Transverse colon (tissue), 4 donors: ENCODE measurements around the gene C2orf68. TPM values are rescaled to one million over a fixed set of nuclear protein-coding genes. Genes with fewer than 3 reads are reported as not detected.
A peak's percentile ranks its signal among the peaks of the same experiment; 100 is the strongest.
"Not testable (repeated sequence)": the region's sequence is repeated elsewhere in the genome, so short reads cannot be mapped to it uniquely, and the experiment has no call there.

ENCODE experiments used
- DNase-seq: peaks from one replicate; pipeline ENCODE4 v3.0.0-alpha.2; 2019
- H3K27ac ChIP-seq, 4 donors: fragments of 200-600 bp; sonication (generic); 2 replicates each; pipeline ENCODE4 v1.5.1; 2016 to 2018; ENCODE audit warnings: inconsistent platforms in 4 of 4
- H3K27me3 ChIP-seq: fragments of 200-600 bp; sonication (generic); 2 replicates; pipeline ENCODE4 v1.5.1; 2017; ENCODE audit warnings: inconsistent platforms
- H3K36me3 ChIP-seq, 4 donors: fragments of 200-600 bp; sonication (generic); 2 replicates each; pipeline ENCODE4 v1.5.1; 2017 to 2019; ENCODE audit warnings: inconsistent platforms in 4 of 4
- H3K4me1 ChIP-seq, 4 donors: fragments of 200-600 bp; sonication (generic); 2 replicates each; pipeline ENCODE4 v1.5.1; 2017 to 2020; ENCODE audit warnings: inconsistent platforms in 4 of 4
- H3K4me3 ChIP-seq, 4 donors: fragments of 200-600 bp; sonication (generic); 1 replicate in 1 of 4; 2 replicates in 3 of 4; pipeline versions ENCODE4 v1.5.1 to v1.6.1; 2017 to 2019; ENCODE audit warnings: inconsistent platforms in 4 of 4
- H3K9me3 ChIP-seq, 2 donors: fragments of 200-600 bp; sonication (generic); 2 replicates each; pipeline ENCODE4 v1.5.1; 2017 to 2019; ENCODE audit warnings: inconsistent platforms in 2 of 2
- EP300 ChIP-seq: sonication (generic); formaldehyde crosslinking; IDR thresholded peaks from one replicate; pipeline ENCODE4 v1.6.1; 2017; ENCODE audit warnings: antibody characterized with exemption, low read depth
- POLR2A ChIP-seq: fragments of 450-650 bp; IDR thresholded peaks from one replicate; pipeline ENCODE4 v1.6.1; 2016; ENCODE audit warnings: antibody characterized with exemption, mild to moderate bottlenecking, moderate library complexity
- POLR2AphosphoS5 ChIP-seq, 3 donors: sonication (generic); formaldehyde crosslinking; IDR thresholded peaks; one replicate each; pipeline ENCODE4 v1.6.1; 2016; ENCODE audit warnings: antibody characterized with exemption in 3 of 3
- WGBS, 2 donors: methylation state at CpG; one replicate each; pipeline ENCODE4 v1.1.5; 2018; ENCODE audit warnings: low coverage in 1 of 2; 5-methylcytosine and 5-hydroxymethylcytosine counted together
- in situ Hi-C, 4 donors: fragments of 200-750 bp; cut with MboI; loops; one replicate each; pipeline versions ENCODE4 v1.15.0 to v1.15.1; 2017; ENCODE audit warnings: low sequenced_read_pairs in 3 of 4, low pct_ligation_motif_present in 1 of 4, low pct_unique_long_range_greater_than_20kb in 1 of 4
- intact Hi-C: fragments of 100-400 bp; cut with DNase I; formaldehyde crosslinking; loops from one replicate; pipeline ENCODE4 v1.15.1; 2023; ENCODE audit warnings: low total_unique reads
- total RNA-seq, 4 donors: library from RNA; depleted of rRNA; stranded (reverse); fragments of >200 nt; gene quantifications; one replicate each; pipeline ENCODE4 v1.1.0, GENCODE V29; 2016
- TF ChIP-seq, protein P1 (sequence below), 5 experiments: fragments of 200-600 bp in 3 of 5; fragments of 450-650 bp in 2 of 5; sonication (generic) in 3 of 5; IDR thresholded peaks; 1 replicate in 2 of 5; 2 replicates in 3 of 5; pipeline ENCODE4 v1.5.1; 2016 to 2017; ENCODE audit warnings: antibody characterized with exemption in 5 of 5, inconsistent platforms in 3 of 5, mild to moderate bottlenecking in 2 of 5, moderate library complexity in 1 of 5

C2orf68 gene
- total RNA-seq, 4 donors from 2014 or later: 17.7 to 24.8 (median 18.6) TPM

GRCh38 chr2:85561280-85562212 is 50.3 kb downstream of the C2orf68 start, which contains the start of gene GGCX:
Gene GGCX, minus strand, starts transcription at chr2:85561493. Its CDS starts 65 bp downstream, at chr2:85561428.
- Histone ChIP-seq H3K9me3 (no peaks in the 10 kb centered on the region), H3K36me3 (no peaks in the 10 kb centered on the region), H3K27me3 (no peaks in the 10 kb centered on the region), H3K27ac (peak within 1 kb of the TSS; percentile 86 to 92 (median 90)), H3K4me3 (peak within 1 kb of the TSS; percentile 17 to 83 (median 76)), H3K4me1 (peaks cover 9 to 28% (median 13%) of the 10 kb centered on the region in 4 donors)
- TF ChIP-seq POLR2AphosphoS5 (IDR thresholded peaks at IDR 0.05): peak; percentile 86 to 95 (median 92)
- peak; percentile 93 for TF ChIP-seq POLR2A
- no peak for TF ChIP-seq EP300
- TF ChIP-seq, protein P1, sequence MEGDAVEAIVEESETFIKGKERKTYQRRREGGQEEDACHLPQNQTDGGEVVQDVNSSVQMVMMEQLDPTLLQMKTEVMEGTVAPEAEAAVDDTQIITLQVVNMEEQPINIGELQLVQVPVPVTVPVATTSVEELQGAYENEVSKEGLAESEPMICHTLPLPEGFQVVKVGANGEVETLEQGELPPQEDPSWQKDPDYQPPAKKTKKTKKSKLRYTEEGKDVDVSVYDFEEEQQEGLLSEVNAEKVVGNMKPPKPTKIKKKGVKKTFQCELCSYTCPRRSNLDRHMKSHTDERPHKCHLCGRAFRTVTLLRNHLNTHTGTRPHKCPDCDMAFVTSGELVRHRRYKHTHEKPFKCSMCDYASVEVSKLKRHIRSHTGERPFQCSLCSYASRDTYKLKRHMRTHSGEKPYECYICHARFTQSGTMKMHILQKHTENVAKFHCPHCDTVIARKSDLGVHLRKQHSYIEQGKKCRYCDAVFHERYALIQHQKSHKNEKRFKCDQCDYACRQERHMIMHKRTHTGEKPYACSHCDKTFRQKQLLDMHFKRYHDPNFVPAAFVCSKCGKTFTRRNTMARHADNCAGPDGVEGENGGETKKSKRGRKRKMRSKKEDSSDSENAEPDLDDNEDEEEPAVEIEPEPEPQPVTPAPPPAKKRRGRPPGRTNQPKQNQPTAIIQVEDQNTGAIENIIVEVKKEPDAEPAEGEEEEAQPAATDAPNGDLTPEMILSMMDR (IDR thresholded peaks at IDR 0.05): peak in 2 of 5 experiments; percentile 21 to 31
- DNase-seq: peak; percentile 97
- intact Hi-C loops (no loop called here), in situ Hi-C loops (no loop called here)
- WGBS, 2 donors: 5% methylated on average over 51 of the region's 64 CpGs; no CpG with 5 or more reads in 1 of the 2 donors

DNA sequence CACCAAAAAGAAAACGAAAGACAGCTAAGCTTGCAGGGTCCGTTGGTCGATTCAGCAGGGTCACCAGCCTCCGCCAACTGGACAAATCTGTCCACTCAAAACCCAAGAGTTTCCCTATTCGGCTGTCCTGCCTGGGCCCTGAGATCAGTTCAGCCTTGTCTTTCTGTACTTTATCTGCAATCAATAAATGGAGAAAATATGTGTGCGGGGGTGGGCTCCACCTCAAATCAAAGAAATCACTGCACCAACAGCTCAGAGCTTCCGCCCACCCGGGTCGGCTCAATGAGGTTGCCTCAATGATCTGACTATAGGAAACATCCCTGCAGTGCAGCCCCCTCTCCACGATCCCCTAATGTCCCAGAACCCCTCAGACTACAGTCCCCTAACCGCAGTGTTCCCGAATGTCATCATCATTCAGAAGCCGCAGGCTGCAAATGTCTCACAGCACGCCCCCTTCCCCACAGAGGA is 51.0 kb downstream of the C2orf68 start:
- TF ChIP-seq EP300 (no peak), POLR2AphosphoS5 (IDR thresholded peaks at IDR 0.05) (no peak)
- in situ Hi-C loops: no loop called here
- intact Hi-C loops: no loop called here
- DNase-seq: no peak
- H3K27me3 ChIP-seq: no peaks in the 10 kb centered on the region
- 5% methylated on average over 14 of the region's 14 CpGs; no CpG with 5 or more reads in 1 of the 2 donors for WGBS, 2 donors
- peak overlapping the region; percentile 86 to 92 (median 90) for H3K27ac ChIP-seq
- H3K36me3 ChIP-seq: no peaks in the 10 kb centered on the region
- H3K4me3 ChIP-seq: peak overlapping the region; percentile 17 to 83 (median 76)
- H3K9me3 ChIP-seq: no peaks in the 10 kb centered on the region
- peaks cover 9 to 28% (median 13%) of the 10 kb centered on the region in 4 donors for H3K4me1 ChIP-seq

- H3K9me3 ChIP-seq, in situ Hi-C loops, intact Hi-C loops, DNase-seq, H3K36me3 ChIP-seq, H3K27me3 ChIP-seq: not testable (repeated sequence)
- H3K27ac ChIP-seq: peak overlapping the region; percentile 86 to 92 (median 90)
- H3K4me3 ChIP-seq: peak overlapping the region in 3 of 4 donors; percentile 71 to 83 (median 81)
- WGBS, 2 donors: 79 to 85% methylated on average over 12 of the region's 12 CpGs
- H3K4me1 ChIP-seq: peaks cover 9 to 28% (median 13%) of the 10 kb centered on the region in 4 donors
Measured at GRCh38 chr2:85560403-85560726, 51.5 kb downstream of the C2orf68 start.

GRCh38 chr2:85558160-85558559 is 53.7 kb downstream of the C2orf68 start:
- Histone ChIP-seq H3K9me3 (no peaks in the 10 kb centered on the region), H3K27ac (no peak overlapping the region), H3K27me3 (no peaks in the 10 kb centered on the region), H3K4me3 (no peak overlapping the region), H3K4me1 (peaks cover 9 to 28% (median 13%) of the 10 kb centered on the region in 4 donors), H3K36me3 (peaks cover 0 to 14% (median 3%) of the 10 kb centered on the region in 4 donors)
- WGBS, 2 donors: 95 to 100% methylated on average over 1 of the region's 1 CpG
- in situ Hi-C loops: loop anchor here in 1 of 4 donors (5.0 kb wide), 1 partner anchor 136 kb away; no protein-coding TSS in a partner anchor
- DNase-seq: no peak
- intact Hi-C loops: no loop called here
- TF ChIP-seq POLR2A (no peak), POLR2AphosphoS5 (IDR thresholded peaks at IDR 0.05) (no peak), EP300 (no peak)
- TF ChIP-seq, protein P1 (IDR thresholded peaks at IDR 0.05): no peak

DNA sequence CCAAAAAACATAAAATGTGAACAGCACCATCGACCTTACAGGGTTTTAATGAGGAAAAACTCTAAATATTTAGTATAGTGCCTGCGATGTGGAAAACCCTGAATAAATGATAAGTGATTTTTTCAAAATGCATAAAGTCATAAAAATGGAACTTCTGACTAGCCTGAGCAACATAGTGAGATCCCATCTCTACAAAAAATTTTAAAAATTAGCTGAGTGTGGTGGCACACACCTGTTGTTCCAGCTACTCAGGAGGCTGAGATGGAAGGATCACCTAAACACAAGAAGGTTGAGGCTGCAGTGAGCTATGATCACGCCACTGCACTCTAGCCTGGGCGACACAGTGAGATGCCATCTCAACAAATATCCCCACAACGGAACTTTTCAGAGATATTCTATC is 54.7 kb downstream of the C2orf68 start:
- in situ Hi-C loops: loop anchor here in 1 of 4 donors (5.0 kb wide), 1 partner anchor 135 kb away; no protein-coding TSS in a partner anchor
- TF ChIP-seq EP300 (no peak), POLR2A (no peak), POLR2AphosphoS5 (IDR thresholded peaks at IDR 0.05) (no peak)
- TF ChIP-seq, protein P1 (IDR thresholded peaks at IDR 0.05): no peak
- peaks cover 0 to 14% (median 6%) of the 10 kb centered on the region in 4 donors for H3K36me3 ChIP-seq
- no peak overlapping the region for H3K4me3 ChIP-seq
- H3K9me3 ChIP-seq: no peaks in the 10 kb centered on the region
- intact Hi-C loops: no loop called here
- H3K27me3 ChIP-seq: no peaks in the 10 kb centered on the region
- H3K27ac ChIP-seq: no peak overlapping the region
- WGBS, 2 donors: 90 to 92% methylated on average over 2 to 5 of the region's 5 CpGs
- DNase-seq: no peak
- H3K4me1 ChIP-seq: peaks cover 8 to 26% (median 13%) of the 10 kb centered on the region in 4 donors
